H1 (cell line): Measurements from ENCODE around the gene SLC25A5. TPM values are rescaled to one million over a fixed set of nuclear protein-coding genes. Genes with fewer than 3 reads are reported as not detected.

Source experiments
- CTCF ChIA-PET: fragments of 300-600 bp; sonication (Branson Sonifier 250); formaldehyde crosslinking; loops from one replicate; lab custom pipeline; 2021; ENCODE audit not compliant: partially characterized antibody; lab: Charles Lee
- POLR2A ChIA-PET: fragments of 300-600 bp; sonication (Branson Sonifier 250); formaldehyde crosslinking; loops from one replicate; lab custom pipeline; 2021; ENCODE audit warnings: inconsistent platforms; ENCODE audit not compliant: partially characterized antibody; lab: Charles Lee
- DNase-seq, 2 experiments: peaks; one replicate each; pipeline versions ENCODE4 v3.0.0 to v3.0.0-alpha.2; 2010 to 2022; ENCODE audit warnings: low spot score in 2 of 2, low read depth in 1 of 2, mixed read lengths in 1 of 2
- FAIRE-seq: peaks from 2 replicates; lab custom pipeline; 2011; peaks lifted over from hg19 to GRCh38; lab: Jason Lieb, UNC
- H2AFZ ChIP-seq: 2 replicates; pipeline ENCODE4 v1.8.1; 2012; ENCODE audit warnings: low read length, inconsistent platforms
- H2AK5ac ChIP-seq: 2 replicates; pipeline ENCODE4 v1.6.1; 2013; ENCODE audit warnings: low read depth, low read length
- H2BK120ac ChIP-seq: replicated peaks from 2 replicates; pipeline ENCODE3; 2013; ENCODE audit warnings: low read depth, low read length, inconsistent platforms
- H2BK12ac ChIP-seq: 2 replicates; pipeline ENCODE4 v1.6.1; 2013; ENCODE audit warnings: low read depth, low read length
- H2BK15ac ChIP-seq: 2 replicates; pipeline ENCODE4 v1.6.1; 2013; ENCODE audit warnings: low read length
- H2BK20ac ChIP-seq: 2 replicates; pipeline ENCODE4 v1.6.1; 2013; ENCODE audit warnings: low read length
- H2BK5ac ChIP-seq: 2 replicates; pipeline ENCODE4 v1.6.1; 2013; ENCODE audit warnings: low read depth, low read length
- H3K14ac ChIP-seq: 2 replicates; pipeline ENCODE4 v1.6.1; 2013; ENCODE audit warnings: inconsistent platforms; ENCODE audit not compliant: insufficient read length
- H3K18ac ChIP-seq: 2 replicates; pipeline ENCODE4 v1.6.1; 2013; ENCODE audit warnings: low read length; ENCODE audit errors: extremely low read depth
- H3K23ac ChIP-seq: 2 replicates; pipeline ENCODE4 v1.6.1; 2013; ENCODE audit warnings: inconsistent platforms; ENCODE audit not compliant: insufficient read length
- H3K23me2 ChIP-seq: 2 replicates; pipeline ENCODE4 v1.6.1; 2013; ENCODE audit warnings: low read depth, low read length
- H3K27ac ChIP-seq: 2 replicates; pipeline ENCODE4 v1.6.1; 2011; ENCODE audit warnings: low read depth, low read length, inconsistent platforms
- H3K27me3 ChIP-seq, 4 experiments: replicated peaks in 1 of 4; 1 replicate in 1 of 4; 2 replicates in 3 of 4; pipeline versions ENCODE4 v1.6.1 to v1.8.1; 2011 to 2013; ENCODE audit warnings: low read length in 3 of 4, mild to moderate bottlenecking in 3 of 4, inconsistent platforms in 2 of 4, mixed read lengths in 2 of 4, moderate library complexity in 1 of 4; ENCODE audit not compliant: control insufficient read depth in 3 of 4, insufficient read depth in 3 of 4; ENCODE audit errors: extremely low read depth in 1 of 4
- H3K36me3 ChIP-seq, 4 experiments: 2 replicates each; pipeline versions ENCODE4 v1.6.1 to v1.8.1; 2011 to 2013; ENCODE audit warnings: mild to moderate bottlenecking in 4 of 4, low read length in 3 of 4, moderate library complexity in 2 of 4, control low read depth in 1 of 4, inconsistent platforms in 1 of 4; ENCODE audit not compliant: insufficient read depth in 4 of 4, control insufficient read depth in 2 of 4
- H3K4ac ChIP-seq: replicated peaks from 2 replicates; pipeline ENCODE3; 2013; ENCODE audit warnings: low read length, low read depth, mixed read lengths, inconsistent platforms; ENCODE audit not compliant: insufficient read length
- H3K4me1 ChIP-seq, 4 experiments: replicated peaks in 1 of 4; 1 replicate in 1 of 4; 2 replicates in 3 of 4; pipeline versions ENCODE4 v1.6.1 to v1.8.1; 2011 to 2013; ENCODE audit warnings: low read length in 3 of 4, inconsistent platforms in 2 of 4, mixed read lengths in 1 of 4; ENCODE audit not compliant: insufficient read depth in 4 of 4, control insufficient read depth in 3 of 4
- H3K4me2 ChIP-seq, 2 experiments: 2 replicates each; pipeline versions ENCODE4 v1.6.1 to v1.8.1; 2011 to 2013; ENCODE audit warnings: low read depth in 2 of 2, low read length in 2 of 2, control low read depth in 1 of 2, inconsistent platforms in 1 of 2, mild to moderate bottlenecking in 1 of 2; ENCODE audit not compliant: insufficient read depth in 1 of 2
- H3K4me3 ChIP-seq, 4 experiments: fragments of 200-600, 300-600 bp in 1 of 4; sonication (generic), shearing (Covaris generic), sonication (Bioruptor Twin) in 1 of 4; 2 replicates each; pipeline versions ENCODE4 v1.5.1 to v1.8.1; 2011 to 2016; ENCODE audit warnings: low read length in 4 of 4, low read depth in 3 of 4, control low read depth in 2 of 4, inconsistent platforms in 2 of 4, mild to moderate bottlenecking in 2 of 4, mixed read lengths in 1 of 4, moderate library complexity in 1 of 4; ENCODE audit not compliant: insufficient read depth in 2 of 4; ENCODE audit errors: extremely low read depth in 1 of 4
- H3K56ac ChIP-seq: replicated peaks from 2 replicates; pipeline ENCODE3; 2013; ENCODE audit warnings: low read depth, mild to moderate bottlenecking, mixed read lengths, low read length, inconsistent platforms; ENCODE audit not compliant: insufficient read length
- H3K79me1 ChIP-seq: 2 replicates; pipeline ENCODE4 v1.6.1; 2013; ENCODE audit warnings: low read depth, low read length, control low read depth
- H3K79me2 ChIP-seq, 2 experiments: 2 replicates each; pipeline versions ENCODE4 v1.6.1 to v1.8.1; 2012 to 2013; ENCODE audit warnings: low read length in 2 of 2, mild to moderate bottlenecking in 2 of 2, inconsistent platforms in 1 of 2; ENCODE audit not compliant: insufficient read depth in 2 of 2, control insufficient read depth in 1 of 2
- H3K9ac ChIP-seq, 4 experiments: replicated peaks in 1 of 4; 1 replicate in 1 of 4; 2 replicates in 3 of 4; pipeline versions ENCODE4 v1.6.1 to v1.8.1; 2011 to 2013; ENCODE audit warnings: low read depth in 3 of 4, low read length in 3 of 4, control low read depth in 2 of 4, mild to moderate bottlenecking in 2 of 4, moderate library complexity in 2 of 4, inconsistent platforms in 1 of 4; ENCODE audit errors: extremely low read depth in 1 of 4
- H3K9me3 ChIP-seq, 2 experiments: 2 replicates each; pipeline versions ENCODE4 v1.6.1 to v1.8.1; 2012 to 2013; ENCODE audit warnings: mild to moderate bottlenecking in 2 of 2, moderate library complexity in 2 of 2, control low read depth in 1 of 2, inconsistent platforms in 1 of 2, low read depth in 1 of 2, low read length in 1 of 2, mixed read lengths in 1 of 2; ENCODE audit not compliant: insufficient read depth in 2 of 2
- H4K20me1 ChIP-seq, 2 experiments: replicated peaks in 1 of 2; 2 replicates each; pipeline versions ENCODE3 to v1.8.1; 2011 to 2013; ENCODE audit warnings: inconsistent platforms in 2 of 2, low read length in 2 of 2, mild to moderate bottlenecking in 1 of 2; ENCODE audit not compliant: insufficient read depth in 2 of 2, control insufficient read depth in 1 of 2
- H4K5ac ChIP-seq: 2 replicates; pipeline ENCODE4 v1.6.1; 2013; ENCODE audit warnings: low read length, low read depth, mixed read lengths, inconsistent platforms; ENCODE audit not compliant: insufficient read length
- H4K8ac ChIP-seq: 2 replicates; pipeline ENCODE4 v1.8.0; 2013; ENCODE audit warnings: mild to moderate bottlenecking, moderate library complexity, low read length, inconsistent platforms; ENCODE audit not compliant: insufficient read depth; ENCODE audit errors: extremely low read depth
- H4K91ac ChIP-seq: replicated peaks from 2 replicates; pipeline ENCODE3; 2013; ENCODE audit warnings: low read length, mixed read lengths, inconsistent platforms; ENCODE audit not compliant: insufficient read length
- ASH2L ChIP-seq: fragments of 200-600, 300-600 bp; sonication (generic); IDR thresholded peaks from one replicate; pipeline ENCODE4 v1.7.1; 2017; ENCODE audit warnings: low read length
- CBX8 ChIP-seq: fragments of 300-800, 300-1000 bp; sonication (generic); IDR thresholded peaks from 2 replicates; pipeline ENCODE4 v1.7.1; 2016; ENCODE audit warnings: low read depth, low read length, borderline replicate concordance
- CEBPB ChIP-seq: IDR thresholded peaks from 2 replicates; pipeline ENCODE4 v1.6.1; 2012; ENCODE audit warnings: low read depth, low read length
- CHD1 ChIP-seq: IDR thresholded peaks from 2 replicates; pipeline ENCODE4 v1.6.1; 2012; ENCODE audit warnings: low read depth, low read length, improper control_type of control experiment
- CREB1 ChIP-seq: IDR thresholded peaks from 2 replicates; pipeline ENCODE4 v1.6.1; 2012; ENCODE audit warnings: inconsistent platforms
- FOSL1 ChIP-seq: IDR thresholded peaks from 2 replicates; pipeline ENCODE4 v1.6.1; 2011; ENCODE audit warnings: mild to moderate bottlenecking, low read depth, low read length, moderate library complexity; ENCODE audit not compliant: insufficient read depth
- GTF2F1 ChIP-seq: IDR thresholded peaks from 2 replicates; pipeline ENCODE4 v1.6.1; 2012; ENCODE audit warnings: low read depth, low read length, improper control_type of control experiment, borderline replicate concordance
- KDM5A ChIP-seq: fragments of 200-600 bp; IDR thresholded peaks from 2 replicates; pipeline ENCODE4 v1.7.1; 2012; ENCODE audit warnings: mild to moderate bottlenecking, low read length, inconsistent platforms, mixed read lengths
- POU5F1 ChIP-seq: IDR thresholded peaks from 2 replicates; pipeline ENCODE4 v1.6.1; 2011; ENCODE audit warnings: low read depth, mild to moderate bottlenecking, low read length, moderate library complexity
- RXRA ChIP-seq: IDR thresholded peaks from 2 replicates; pipeline ENCODE4 v1.6.1; 2011; ENCODE audit warnings: low read depth, mild to moderate bottlenecking, low read length, moderate library complexity; ENCODE audit not compliant: insufficient read depth
- SIN3A ChIP-seq, 2 experiments: IDR thresholded peaks in 1 of 2; conservative IDR thresholded peaks in 1 of 2; 2 replicates each; pipeline ENCODE4 v1.6.1; 2011 to 2012; ENCODE audit warnings: low read length in 2 of 2, improper control_type of control experiment in 1 of 2, low read depth in 1 of 2, mild to moderate bottlenecking in 1 of 2
- SIRT6 ChIP-seq: IDR thresholded peaks from one replicate; pipeline ENCODE4 v1.7.1; 2012; ENCODE audit warnings: low read length, inconsistent platforms
- SIX5 ChIP-seq: IDR thresholded peaks from 2 replicates; pipeline ENCODE4 v1.6.1; 2011; ENCODE audit warnings: mild to moderate bottlenecking, low read depth, low read length
- SP4 ChIP-seq: IDR thresholded peaks from 2 replicates; pipeline ENCODE4 v1.6.1; 2012; ENCODE audit warnings: low read length, inconsistent platforms
- YY1 ChIP-seq: IDR thresholded peaks from 2 replicates; pipeline ENCODE4 v1.6.1; 2011; ENCODE audit warnings: low read depth, mild to moderate bottlenecking, low read length
- WGBS, 2 experiments: shearing (Covaris generic) in 1 of 2; methylation state at CpG; one replicate each; pipeline versions ENCODE4 v1.1.6 to v1.1.7; 2013 to 2015; ENCODE audit warnings: low lambda C conversion rate in 2 of 2, mixed read lengths in 2 of 2, inconsistent platforms in 1 of 2, low coverage in 1 of 2, missing lambda C conversion rate in 1 of 2; ENCODE audit not compliant: insufficient replicate concordance in 2 of 2, insufficient coverage in 1 of 2, insufficient read length in 1 of 2; ENCODE audit errors: extremely low coverage in 1 of 2, missing lambda C conversion rate in 1 of 2; 5-methylcytosine and 5-hydroxymethylcytosine counted together
- polyA plus RNA-seq, 7 experiments: library from polyadenylated mRNA; depleted of rRNA in 3 of 7; stranded (reverse) in 5 of 7; unstranded in 2 of 7; fragments of >200 nt in 5 of 7; fragments of 200-250 nt in 2 of 7; gene quantifications; 1 replicate in 5 of 7; 2 replicates in 1 of 7; 4 replicates in 1 of 7; pipeline versions ENCODE4 v1.2.1 to v1.2.3, GENCODE V29; 2011 to 2013; ENCODE audit warnings: missing spikeins in 2 of 7, mixed read lengths in 2 of 7
- total RNA-seq: library from RNA; stranded (reverse); fragmentation: NEBNext Ultra II Directional; extraction: Animal tissue kit (Norgen Biotek cat#: 25700); gene quantifications from 2 replicates; pipeline ENCODE4 v1.2.1, GENCODE V29; 2021

SLC25A5 gene
- total and polyA plus RNA-seq, 2 of the 8 experiments (the other 6 are each of a cell fraction or from before 2014, with no cell fraction given) = 512 to 727 TPM

DNA sequence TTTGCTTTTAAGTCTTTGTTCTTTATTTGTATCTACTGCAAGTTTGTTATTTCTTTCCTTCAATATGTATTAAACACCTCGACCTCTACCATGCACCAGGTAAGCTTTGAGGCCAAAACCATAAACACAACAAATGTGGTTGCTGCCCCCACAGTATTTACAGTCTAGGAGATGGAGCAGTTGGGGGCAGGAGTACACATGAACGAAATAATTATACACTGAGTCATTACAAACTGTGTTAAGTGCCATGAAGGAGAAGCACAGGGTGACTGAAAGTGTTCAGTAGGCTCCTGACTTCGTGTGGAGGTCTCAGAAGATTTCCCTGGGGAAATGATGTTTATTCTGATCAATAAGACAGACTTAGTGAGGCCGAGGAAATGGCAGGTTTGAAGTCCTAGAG lies 38.8 kb upstream of the SLC25A5 start:
- Histone ChIP-seq H3K27ac (no peak overlapping the region), H4K91ac (no peak overlapping the region), H3K36me3 (no peaks in the 10 kb centered on the region), H2BK12ac (no peak overlapping the region), H4K20me1 (no peaks in the 10 kb centered on the region), H3K9ac (no peak overlapping the region), H2BK5ac (no peak overlapping the region), H3K79me1 (no peaks in the 10 kb centered on the region), H2AK5ac (no peak overlapping the region), H2BK20ac (no peak overlapping the region), H3K27me3 (no peaks in the 10 kb centered on the region), H3K79me2 (no peaks in the 10 kb centered on the region), H4K8ac (no peak overlapping the region), H3K23ac (no peak overlapping the region), H4K5ac (no peak overlapping the region), H3K56ac (no peak overlapping the region), H2BK120ac (no peak overlapping the region), H3K4me1 (peaks cover 0 to 3% (median 0%) of the 10 kb centered on the region in 4 experiments; a peak in 1 of 7 replicates), H3K23me2 (no peaks in the 10 kb centered on the region), H3K4me2 (no peak overlapping the region), H3K9me3 (no peaks in the 10 kb centered on the region; a peak in 1 of 4 replicates), H3K18ac (no peak overlapping the region), H2BK15ac (no peak overlapping the region), H3K4me3 (no peak overlapping the region), H3K4ac (no peak overlapping the region), H3K14ac (no peak overlapping the region), H2AFZ (no peak overlapping the region)
- DNase-seq (no peak), FAIRE-seq (no peak)
- 93% methylated on average over 3 of the region's 4 CpGs; no CpG with 5 or more reads in 1 of the 2 experiments for WGBS, 2 experiments
- POLR2A ChIA-PET = no interaction called here
- CTCF ChIA-PET = interaction anchor here (1.2 kb wide), 1 partner anchor 57 kb away, joined by 4 read pairs; no protein-coding TSS in a partner anchor
- TF ChIP-seq CHD1 (no peak), GTF2F1 (no peak), YY1 (no peak), RXRA (no peak), SIRT6 (no peak), CEBPB (no peak), KDM5A (no peak), POU5F1 (no peak), SP4 (no peak), CBX8 (no peak), ASH2L (no peak), SIX5 (no peak), FOSL1 (no peak), CREB1 (no peak), SIN3A (conservative IDR thresholded peaks at IDR 0.05 in 1 of 2, IDR thresholded peaks at IDR 0.05 in 1 of 2; ENCODE audit: low read depth in 1 of 2, low read length in 2 of 2) (no peak)
